Kidney (tissue), 14 donors: ENCODE results near the gene DLG2. TPM values are rescaled to one million over a fixed set of nuclear protein-coding genes. Genes with fewer than 3 reads are reported as not detected.

ENCODE experiments used
- DNase-seq, 5 donors: peaks; one replicate each; pipeline ENCODE4 v3.0.0-alpha.2; 2013 to 2020
- FAIRE-seq: peaks from 2 replicates; lab custom pipeline; 2012; peaks lifted over from hg19 to GRCh38; lab: Jason Lieb, UNC
- H3K27ac ChIP-seq, 2 donors: one replicate each; pipeline ENCODE4 v1.7.0; 2013; ENCODE audit warnings: low read depth in 2 of 2, low read length in 2 of 2, inconsistent platforms in 1 of 2
- H3K27me3 ChIP-seq: one replicate; pipeline ENCODE4 v1.7.1; 2013; ENCODE audit warnings: low read length, inconsistent platforms; ENCODE audit not compliant: control insufficient read depth, insufficient read depth
- H3K36me3 ChIP-seq, 3 donors: one replicate each; pipeline versions ENCODE4 v1.7.0 to v1.7.1; 2013; ENCODE audit warnings: low read length in 3 of 3, control low read depth in 1 of 3, inconsistent platforms in 1 of 3; ENCODE audit not compliant: insufficient read depth in 3 of 3, control insufficient read depth in 2 of 3
- H3K4me1 ChIP-seq, 3 donors: one replicate each; pipeline versions ENCODE4 v1.7.0 to v1.7.1; 2013; ENCODE audit warnings: low read length in 3 of 3, inconsistent platforms in 1 of 3, low read depth in 1 of 3; ENCODE audit not compliant: control insufficient read depth in 2 of 3, insufficient read depth in 2 of 3
- H3K4me3 ChIP-seq, 3 donors: one replicate each; pipeline versions ENCODE4 v1.7.0 to v1.8.1; 2013; ENCODE audit warnings: low read length in 3 of 3, control low read depth in 1 of 3, inconsistent platforms in 1 of 3
- H3K9ac ChIP-seq, 3 donors: one replicate each; pipeline versions ENCODE4 v1.7.0 to v1.7.1; 2013; ENCODE audit warnings: low read length in 3 of 3, control low read depth in 1 of 3, inconsistent platforms in 1 of 3
- H3K9me3 ChIP-seq, 3 donors: one replicate each; pipeline versions ENCODE4 v1.7.0 to v1.7.1; 2013; ENCODE audit warnings: low read length in 3 of 3, control low read depth in 1 of 3, inconsistent platforms in 1 of 3; ENCODE audit not compliant: control insufficient read depth in 2 of 3, insufficient read depth in 1 of 3
- CTCF ChIP-seq: IDR thresholded peaks from 3 replicates; pipeline ENCODE4 v1.5.1; 2012; ENCODE audit warnings: mild to moderate bottlenecking, moderate library complexity, borderline replicate concordance; ENCODE audit not compliant: insufficient read depth; ENCODE audit errors: extremely low read depth
- intact Hi-C: fragments of 100-400 bp; cut with DNase I; formaldehyde crosslinking; loops from one replicate; pipeline ENCODE4 v1.11.1; 2022
- polyA plus RNA-seq: library from polyadenylated mRNA; stranded (reverse); fragments of 350-450 nt; fragmentation: Illumina TruSeq; extraction: RNeasy Lipid Tissue Mini Kit (QIAGEN cat#74804); gene quantifications from one replicate; pipeline ENCODE4 v1.2.3, GENCODE V29; 2014; ENCODE audit warnings: low read depth, low replicate concordance; ENCODE audit not compliant: insufficient read depth
- total RNA-seq: library from RNA; stranded (reverse); fragmentation: NEBNext Ultra II Directional; extraction: Animal tissue kit (Norgen Biotek cat#: 25700); gene quantifications from one replicate; pipeline ENCODE4 v1.2.1, GENCODE V29; 2021
- donor health status: control.
- donor health status: control.
- donor health status: control.
- donor health status: control.
- donor health status: control.
- donor health status: DM: yes; HTN: yes; CAD: no.
- donor health status: Normal renal cell carcinoma (clear cell type).

The DLG2 gene
- total and polyA plus RNA-seq, 2 donors from 2014 or later = 2.9 to 7.2 TPM

- Histone ChIP-seq H3K36me3 (no peaks in the 10 kb centered on the region), H3K9me3 (no peaks in the 10 kb centered on the region), H3K4me1 (no peaks in the 10 kb centered on the region), H3K27me3 (no peaks in the 10 kb centered on the region), H3K27ac (no peak overlapping the region), H3K4me3 (no peak overlapping the region), H3K9ac (no peak overlapping the region)
- no peak for TF ChIP-seq CTCF
- intact Hi-C loops = no loop called here
- DNase-seq (peak in 1 of 5 donors; percentile 55), FAIRE-seq (no peak)
Measured at GRCh38 chr11:84795698-84796097, 831.4 kb downstream of the DLG2 start.

- Histone ChIP-seq H3K9ac (no peak overlapping the region), H3K27me3 (no peaks in the 10 kb centered on the region), H3K9me3 (no peaks in the 10 kb centered on the region), H3K27ac (no peak overlapping the region), H3K36me3 (no peaks in the 10 kb centered on the region), H3K4me3 (no peak overlapping the region), H3K4me1 (no peaks in the 10 kb centered on the region)
- intact Hi-C loops = no loop called here
- FAIRE-seq (no peak), DNase-seq (peak in 1 of 5 donors; percentile 52)
- no peak for TF ChIP-seq CTCF
Measured at GRCh38 chr11:84794663-84795443, 832.3 kb downstream of the DLG2 start.

GRCh38 chr11:84793318-84793717 is 833.8 kb downstream of the DLG2 start:
- Histone ChIP-seq H3K9ac (no peak overlapping the region), H3K27me3 (no peaks in the 10 kb centered on the region), H3K27ac (no peak overlapping the region), H3K36me3 (no peaks in the 10 kb centered on the region), H3K4me3 (no peak overlapping the region), H3K9me3 (no peaks in the 10 kb centered on the region), H3K4me1 (no peaks in the 10 kb centered on the region)
- no peak for TF ChIP-seq CTCF
- FAIRE-seq (no peak), DNase-seq (no peak)
- intact Hi-C loops = no loop called here
